ENCODE measurements around the gene SVOP.

SVOP gene

DNA sequence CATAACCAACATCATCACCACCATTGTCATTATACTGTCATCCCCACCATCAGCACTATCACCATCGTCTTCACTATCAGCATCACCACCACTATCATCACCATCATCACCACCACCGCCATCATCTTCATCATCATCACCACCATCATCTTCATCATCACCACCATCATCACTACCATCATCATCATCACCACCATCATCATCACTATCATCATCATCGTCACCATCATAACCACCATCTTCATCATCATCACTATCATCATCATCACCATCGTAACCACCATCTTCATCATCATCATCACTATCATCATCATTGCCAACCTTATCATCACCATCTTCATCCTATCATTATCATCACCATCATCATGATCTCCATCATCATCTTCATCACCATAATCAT is 39.0 kb downstream of the SVOP start:
- Histone ChIP-seq H3K9ac (ENCODE audit: low read depth, low read length, poor library complexity, severe bottlenecking) (no peak overlapping the region), H3K9me2 (replicated peaks; ENCODE audit: low read depth, low read length) (no peaks in the 10 kb centered on the region), H2AFZ (ENCODE audit: low read length) (no peak overlapping the region), H3K4me3 (ENCODE audit: low read length, poor library complexity, severe bottlenecking) (no peak overlapping the region), H3K79me2 (ENCODE audit: insufficient read depth, low read length) (no peaks in the 10 kb centered on the region), H3K4me1 (ENCODE audit: insufficient read depth, low read length, poor library complexity, severe bottlenecking) (no peaks in the 10 kb centered on the region), H3K4me2 (ENCODE audit: low read depth, low read length, poor library complexity, severe bottlenecking) (no peak overlapping the region), H4K20me1 (ENCODE audit: insufficient read depth, low read length, poor library complexity, severe bottlenecking) (no peaks in the 10 kb centered on the region), H3K36me3 (ENCODE audit: insufficient read depth, low read length) (no peaks in the 10 kb centered on the region), H3K27me3 (ENCODE audit: insufficient read depth, low read length, poor library complexity, severe bottlenecking) (no peaks in the 10 kb centered on the region), H3K9me3 (ENCODE audit: insufficient read depth, low read depth, low read length) (no peaks in the 10 kb centered on the region), H3F3A (ENCODE audit: low read depth) (no peaks in the 10 kb centered on the region)
- TF ChIP-seq, protein P1, sequence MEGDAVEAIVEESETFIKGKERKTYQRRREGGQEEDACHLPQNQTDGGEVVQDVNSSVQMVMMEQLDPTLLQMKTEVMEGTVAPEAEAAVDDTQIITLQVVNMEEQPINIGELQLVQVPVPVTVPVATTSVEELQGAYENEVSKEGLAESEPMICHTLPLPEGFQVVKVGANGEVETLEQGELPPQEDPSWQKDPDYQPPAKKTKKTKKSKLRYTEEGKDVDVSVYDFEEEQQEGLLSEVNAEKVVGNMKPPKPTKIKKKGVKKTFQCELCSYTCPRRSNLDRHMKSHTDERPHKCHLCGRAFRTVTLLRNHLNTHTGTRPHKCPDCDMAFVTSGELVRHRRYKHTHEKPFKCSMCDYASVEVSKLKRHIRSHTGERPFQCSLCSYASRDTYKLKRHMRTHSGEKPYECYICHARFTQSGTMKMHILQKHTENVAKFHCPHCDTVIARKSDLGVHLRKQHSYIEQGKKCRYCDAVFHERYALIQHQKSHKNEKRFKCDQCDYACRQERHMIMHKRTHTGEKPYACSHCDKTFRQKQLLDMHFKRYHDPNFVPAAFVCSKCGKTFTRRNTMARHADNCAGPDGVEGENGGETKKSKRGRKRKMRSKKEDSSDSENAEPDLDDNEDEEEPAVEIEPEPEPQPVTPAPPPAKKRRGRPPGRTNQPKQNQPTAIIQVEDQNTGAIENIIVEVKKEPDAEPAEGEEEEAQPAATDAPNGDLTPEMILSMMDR (conservative IDR thresholded peaks at IDR 0.05; ENCODE audit: low read length): no peak
- TF ChIP-seq EZH2phosphoT487 (IDR thresholded peaks at IDR 0.05; ENCODE audit: borderline replicate concordance): no peak

DNA sequence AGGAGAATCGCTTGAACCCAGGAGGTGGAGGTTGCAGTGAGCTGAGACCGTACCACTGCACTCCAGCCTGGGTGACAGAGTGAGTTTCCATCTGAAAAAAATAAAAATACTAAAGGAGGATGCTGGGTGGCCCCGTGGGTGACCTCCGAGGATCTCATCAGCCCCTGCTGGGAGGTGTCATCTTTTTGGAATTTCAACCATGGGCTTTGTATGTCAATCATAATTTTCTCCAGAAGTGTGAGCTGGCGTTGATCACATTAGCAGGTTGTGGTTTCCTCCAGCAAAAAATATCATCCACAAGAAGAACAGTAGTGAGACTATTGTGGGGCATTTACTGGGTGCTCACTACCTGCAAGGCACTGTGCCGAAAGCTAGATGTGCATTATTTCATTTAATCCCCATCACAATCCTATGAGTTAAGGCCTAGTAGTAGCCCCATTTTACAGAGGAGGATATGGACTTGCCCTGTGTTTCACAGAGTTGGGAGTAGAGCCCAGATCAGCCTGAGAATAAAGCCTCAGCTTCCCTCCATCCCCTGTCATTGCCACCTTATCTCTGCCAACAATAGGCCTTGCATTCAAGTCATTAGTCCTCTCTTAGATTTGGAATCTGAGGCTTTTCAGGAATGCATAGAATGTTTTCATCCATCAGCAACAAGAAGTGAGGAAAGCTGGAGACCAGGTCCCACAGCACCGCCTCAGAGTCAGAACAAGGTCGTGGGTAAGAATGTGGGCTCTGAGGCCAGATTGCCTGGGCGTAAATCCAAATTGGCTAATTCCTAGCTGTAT is 39.8 kb downstream of the SVOP start:
- TF ChIP-seq EZH2phosphoT487 (IDR thresholded peaks at IDR 0.05; ENCODE audit: borderline replicate concordance): no peak
- TF ChIP-seq, protein P1 (conservative IDR thresholded peaks at IDR 0.05; ENCODE audit: low read length): no peak
- Histone ChIP-seq H3K4me2 (ENCODE audit: low read depth, low read length, poor library complexity, severe bottlenecking) (no peak overlapping the region), H4K20me1 (ENCODE audit: insufficient read depth, low read length, poor library complexity, severe bottlenecking) (no peaks in the 10 kb centered on the region), H3K9me2 (replicated peaks; ENCODE audit: low read depth, low read length) (no peaks in the 10 kb centered on the region), H3K9ac (ENCODE audit: low read depth, low read length, poor library complexity, severe bottlenecking) (no peak overlapping the region), H3K9me3 (ENCODE audit: insufficient read depth, low read depth, low read length) (no peaks in the 10 kb centered on the region), H3K36me3 (ENCODE audit: insufficient read depth, low read length) (no peaks in the 10 kb centered on the region), H2AFZ (ENCODE audit: low read length) (no peak overlapping the region), H3K4me1 (ENCODE audit: insufficient read depth, low read length, poor library complexity, severe bottlenecking) (no peaks in the 10 kb centered on the region), H3F3A (ENCODE audit: low read depth) (no peaks in the 10 kb centered on the region), H3K79me2 (ENCODE audit: insufficient read depth, low read length) (no peaks in the 10 kb centered on the region), H3K4me3 (ENCODE audit: low read length, poor library complexity, severe bottlenecking) (no peak overlapping the region), H3K27me3 (ENCODE audit: insufficient read depth, low read length, poor library complexity, severe bottlenecking) (no peaks in the 10 kb centered on the region)

DNA sequence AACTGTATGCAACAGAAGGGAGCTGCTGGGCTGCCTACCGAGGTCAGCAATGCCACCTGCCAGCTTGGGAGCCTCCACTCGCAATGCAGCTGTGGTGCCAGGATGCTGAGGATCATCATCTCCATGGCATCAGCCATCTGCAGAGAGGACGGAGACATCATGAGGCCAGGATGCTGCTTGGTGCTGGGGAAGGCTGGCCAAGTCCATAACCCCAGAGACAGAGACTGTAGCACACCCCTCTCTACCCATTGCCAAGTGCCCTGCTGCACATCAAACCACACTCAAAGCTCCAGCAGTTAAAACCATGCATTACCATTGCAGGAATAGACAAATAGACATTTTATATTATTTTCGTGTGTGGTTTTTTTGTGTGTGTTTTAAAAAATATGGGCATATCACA is 43.5 kb downstream of the SVOP start:
- H3K4me1 ChIP-seq (ENCODE audit: insufficient read depth, low read length, poor library complexity, severe bottlenecking): no peaks in the 10 kb centered on the region

More for the DNA sequence above, 43.5 kb downstream of the SVOP start:
- Histone ChIP-seq H2AFZ (ENCODE audit: low read length) (no peak overlapping the region), H3K36me3 (ENCODE audit: insufficient read depth, low read length) (no peaks in the 10 kb centered on the region), H4K20me1 (ENCODE audit: insufficient read depth, low read length, poor library complexity, severe bottlenecking) (no peaks in the 10 kb centered on the region), H3K9ac (ENCODE audit: low read depth, low read length, poor library complexity, severe bottlenecking) (no peak overlapping the region), H3K79me2 (ENCODE audit: insufficient read depth, low read length) (no peaks in the 10 kb centered on the region), H3K4me2 (ENCODE audit: low read depth, low read length, poor library complexity, severe bottlenecking) (no peak overlapping the region), H3K4me3 (ENCODE audit: low read length, poor library complexity, severe bottlenecking) (no peak overlapping the region), H3K27me3 (ENCODE audit: insufficient read depth, low read length, poor library complexity, severe bottlenecking) (no peaks in the 10 kb centered on the region), H3K9me3 (ENCODE audit: insufficient read depth, low read depth, low read length) (no peaks in the 10 kb centered on the region), H3F3A (ENCODE audit: low read depth) (no peaks in the 10 kb centered on the region), H3K9me2 (replicated peaks; ENCODE audit: low read depth, low read length) (no peaks in the 10 kb centered on the region)
- no peak for TF ChIP-seq EZH2phosphoT487 (IDR thresholded peaks at IDR 0.05; ENCODE audit: borderline replicate concordance)
- TF ChIP-seq, protein P1 (conservative IDR thresholded peaks at IDR 0.05; ENCODE audit: low read length): no peak
